ENCODE measurements around the gene CHTF18. TPM values are rescaled to one million over a fixed set of nuclear protein-coding genes. Genes with fewer than 3 reads are reported as not detected.

Gene CHTF18
- total RNA-seq (2022), result 97.6 and 102 TPM in 2 replicates
- percentile 55 among the genes with signal in this experiment for Bru-seq, nascent RNA
- BruChase-seq, experiment 1, labeled RNA remaining after a 2-hour chase, result percentile 64 among the genes with signal in this experiment
- BruChase-seq, experiment 2, labeled RNA remaining after a 6-hour chase, result percentile 76 among the genes with signal in this experiment
- long read RNA-seq, transcript CHTF18-201 (22 exons, 3,090 nt), result major isoform, 18 of 138 reads
- long read RNA-seq, partial matches to known transcripts, result 55 of 138 reads
- long read RNA-seq, other reads (novel, unspliced or antisense), result 65 of 138 reads

GRCh38 chr16:788399-789126 lies at the start of gene CHTF18:
TSS of gene CHTF18 (plus strand) at chr16:788620. CDS start at chr16:788685, 65 bp downstream.
- intact Hi-C loops (cut with micrococcal nuclease; ENCODE audit: unreplicated experiment), result loop anchor here (5.0 to 10.0 kb wide), 2 partner anchors 46 to 74 kb away; partner anchors contain the start of genes CIAO3 and METRN
- no peak for TF ChIP-seq CTCF (IDR thresholded peaks at IDR 0.05; ENCODE audit: insufficient read depth in 1 of 2, low read depth in 1 of 2, low read length in 1 of 2, severe bottlenecking in 1 of 2, unreplicated experiment in 1 of 2)
- H3K27ac Mint-ChIP-seq (ENCODE audit: unreplicated experiment), result no peak within 1 kb of the TSS

GRCh38 chr16:739560-740458 lies 48.6 kb upstream of the CHTF18 start:
- TF ChIP-seq CTCF (IDR thresholded peaks at IDR 0.05; ENCODE audit: insufficient read depth in 1 of 2, low read depth in 1 of 2, low read length in 1 of 2, severe bottlenecking in 1 of 2, unreplicated experiment in 1 of 2), result no peak
- ChIA-PET POLR2A (no interaction called here), CTCF (interaction anchor here (0.6 to 0.7 kb wide), 2 partner anchors 14 to 95 kb away, joined by 4 to 6 read pairs; no protein-coding TSS in a partner anchor)
- BruUV-seq (replicated peaks), result TSS peak; percentile 62
- Histone ChIP-seq H3K4me1 (no peaks in the 10 kb centered on the region), H3K27me3 (replicated peaks; ENCODE audit: control insufficient read depth, insufficient read depth, low read length) (no peaks in the 10 kb centered on the region), H3K36me3 (ENCODE audit: control insufficient read depth, insufficient read depth, low read length) (no peaks in the 10 kb centered on the region; the same call in 1 of the 2 replicates), H3K4me3 (ENCODE audit: low read depth, low read length) (peak overlapping the region; percentile 69), H3K9me3 (no peaks in the 10 kb centered on the region)
- DNase-seq, result no peak
- intact Hi-C loops (cut with micrococcal nuclease; ENCODE audit: unreplicated experiment), result loop anchor here (5.0 kb wide), 1 partner anchor 47 kb away; the partner anchor contains the start of genes CHTF18 and RPUSD1
- H3K4me1 Mint-ChIP-seq (ENCODE audit: low read depth, unreplicated experiment), result no peaks in the 10 kb centered on the region
- no peak overlapping the region for H3K27ac Mint-ChIP-seq (ENCODE audit: unreplicated experiment)
- H3K4me3 Mint-ChIP-seq (ENCODE audit: unreplicated experiment), result peak overlapping the region; percentile 71
- no peaks in the 10 kb centered on the region for H3K27me3 Mint-ChIP-seq (ENCODE audit: insufficient read depth, unreplicated experiment)
- H3K36me3 Mint-ChIP-seq (ENCODE audit: insufficient read depth, unreplicated experiment), result peaks cover 32% of the 10 kb centered on the region
- H3K9me3 Mint-ChIP-seq (ENCODE audit: unreplicated experiment), result no peaks in the 10 kb centered on the region

More at GRCh38 chr16:788399-789126, at the start of gene CHTF18:
- no peaks in the 10 kb centered on the region for H3K9me3 ChIP-seq
- peaks cover 31% of the 10 kb centered on the region for H3K36me3 Mint-ChIP-seq (ENCODE audit: insufficient read depth, unreplicated experiment)
- H3K4me1 Mint-ChIP-seq (ENCODE audit: low read depth, unreplicated experiment), result no peaks in the 10 kb centered on the region
- peak within 1 kb of the TSS; percentile 82 for H3K4me3 Mint-ChIP-seq (ENCODE audit: unreplicated experiment)
- no peaks in the 10 kb centered on the region for H3K9me3 Mint-ChIP-seq (ENCODE audit: unreplicated experiment)
- H3K27me3 Mint-ChIP-seq (ENCODE audit: insufficient read depth, unreplicated experiment), result no peaks in the 10 kb centered on the region
- BruUV-seq (replicated peaks), result no TSS peak
- peaks cover 11% of the 10 kb centered on the region; the same call in 1 of the 2 replicates for H3K4me1 ChIP-seq
- peak; percentile 88 to 94 for DNase-seq
- H3K4me3 ChIP-seq (ENCODE audit: low read depth, low read length), result peak within 1 kb of the TSS; percentile 97
- POLR2A ChIA-PET, result interaction anchor here (0.5 to 1.4 kb wide), 8 partner anchors 13 to 591 kb away, joined by 3 to 12 read pairs (median 3); partner anchors contain the start of genes ANTKMT and CIAO3
- H3K36me3 ChIP-seq (ENCODE audit: control insufficient read depth, insufficient read depth, low read length), result peaks cover 3% of the 10 kb centered on the region; the same call in 1 of the 2 replicates
- H3K27me3 ChIP-seq (replicated peaks; ENCODE audit: control insufficient read depth, insufficient read depth, low read length), result no peaks in the 10 kb centered on the region
- CTCF ChIA-PET, result interaction anchor here (0.8 to 1.2 kb wide), 6 partner anchors 18 to 285 kb away, joined by 3 to 6 read pairs (median 4); no protein-coding TSS in a partner anchor
